B cell (primary cell): ENCODE results near the gene ARPC1A. TPM values are rescaled to one million over a fixed set of nuclear protein-coding genes. Genes with fewer than 3 reads are reported as not detected.

Source experiments
- ATAC-seq: fragments of 200-7000 bp; cut with Tn5 transposase; one replicate; pipeline ENCODE4 v1.10.0; 2021; ENCODE audit warnings: low read depth, mild to moderate bottlenecking, moderate number of reproducible peaks, moderate library complexity
- CTCF ChIA-PET: fragments of 350-600 bp; sonication (Branson Sonifier 250); formaldehyde crosslinking; loops from one replicate; lab custom pipeline; 2021; ENCODE audit warnings: antibody characterized with exemption, inconsistent platforms; lab: Charles Lee
- POLR2A ChIA-PET: fragments of 350-600 bp; sonication (Branson Sonifier 250); formaldehyde crosslinking; loops from one replicate; lab custom pipeline; 2021; ENCODE audit warnings: antibody characterized with exemption; lab: Charles Lee
- DNase-seq: peaks from one replicate; pipeline ENCODE4 v3.0.0; 2013
- H2AFZ ChIP-seq: 2 replicates; pipeline ENCODE4 v1.6.1; 2012; ENCODE audit warnings: mild to moderate bottlenecking, low read depth, low read length; ENCODE audit not compliant: insufficient read depth, poor library complexity, severe bottlenecking
- H3K27ac ChIP-seq, 2 donors: 1 replicate in 1 of 2; 2 replicates in 1 of 2; pipeline ENCODE4 v1.5.1; 2012 to 2013; ENCODE audit warnings: low read length in 2 of 2, mild to moderate bottlenecking in 2 of 2, moderate library complexity in 1 of 2
- H3K27me3 ChIP-seq, 4 experiments: fragments of 200-600 bp in 1 of 4; sonication (generic) in 1 of 4; replicated peaks in 1 of 4; 1 replicate in 2 of 4; 2 replicates in 2 of 4; pipeline versions ENCODE4 v1.6.1 to v1.7.0; 2013 to 2016; ENCODE audit warnings: low read length in 3 of 4, mild to moderate bottlenecking in 2 of 4, mixed read lengths in 1 of 4, moderate library complexity in 1 of 4; ENCODE audit not compliant: insufficient read depth in 4 of 4, control insufficient read depth in 3 of 4; ENCODE audit errors: control extremely low read depth in 1 of 4
- H3K36me3 ChIP-seq, 2 experiments: replicated peaks in 1 of 2; 1 replicate in 1 of 2; 2 replicates in 1 of 2; pipeline versions ENCODE4 v1.6.1 to v1.7.1; 2013; ENCODE audit warnings: low read length in 1 of 2; ENCODE audit not compliant: insufficient read depth in 2 of 2, control insufficient read depth in 1 of 2; ENCODE audit errors: control extremely low read depth in 1 of 2, extremely low read depth in 1 of 2
- H3K4me1 ChIP-seq, 2 donors: fragments of 200-600 bp in 1 of 2; sonication (generic) in 1 of 2; 1 replicate in 1 of 2; 2 replicates in 1 of 2; pipeline versions ENCODE4 v1.5.1 to v1.6.1; 2013 to 2017; ENCODE audit warnings: low read length in 2 of 2; ENCODE audit not compliant: control insufficient read depth in 2 of 2, insufficient read depth in 2 of 2
- H3K4me2 ChIP-seq: replicated peaks from 2 replicates; pipeline ENCODE3; 2012; ENCODE audit warnings: mild to moderate bottlenecking, low read depth, low read length; ENCODE audit not compliant: poor library complexity, severe bottlenecking
- H3K4me3 ChIP-seq, 5 experiments: fragments of 200-600 bp in 1 of 5; sonication (generic) in 1 of 5; 1 replicate in 3 of 5; 2 replicates in 2 of 5; pipeline versions ENCODE4 v1.5.1 to v1.7.0; 2011 to 2016; ENCODE audit warnings: low read length in 4 of 5, mild to moderate bottlenecking in 4 of 5, low read depth in 2 of 5, control low read depth in 1 of 5, moderate library complexity in 1 of 5; ENCODE audit not compliant: insufficient read depth in 1 of 5; ENCODE audit errors: control extremely low read depth in 1 of 5, extremely low read depth in 1 of 5
- H3K79me2 ChIP-seq: fragments of 200-600 bp; sonication (generic); one replicate; pipeline ENCODE4 v1.6.0; 2016; ENCODE audit warnings: low read length; ENCODE audit not compliant: control insufficient read depth, insufficient read depth
- H3K9ac ChIP-seq: fragments of 200-600 bp; sonication (generic); 2 replicates; pipeline ENCODE4 v1.6.1; 2017; ENCODE audit warnings: mild to moderate bottlenecking, low read length, moderate library complexity
- H3K9me3 ChIP-seq, 3 donors: one replicate each; pipeline versions ENCODE4 v1.6.1 to v1.7.1; 2013; ENCODE audit warnings: low read length in 2 of 3; ENCODE audit not compliant: control insufficient read depth in 2 of 3, insufficient read depth in 1 of 3; ENCODE audit errors: control extremely low read depth in 1 of 3
- H4K20me1 ChIP-seq: 2 replicates; pipeline ENCODE4 v1.6.0; 2012; ENCODE audit warnings: mild to moderate bottlenecking, low read length; ENCODE audit not compliant: insufficient read depth, control insufficient read depth, poor library complexity, severe bottlenecking
- H3K27ac Mint-ChIP-seq: one replicate; pipeline ENCODE4 v1.8.0; 2021; ENCODE audit warnings: mixed read lengths
- H3K27me3 Mint-ChIP-seq: one replicate; pipeline ENCODE4 v1.8.0; 2021; ENCODE audit warnings: mixed read lengths
- H3K4me1 Mint-ChIP-seq: one replicate; pipeline ENCODE4 v1.8.0; 2021; ENCODE audit warnings: mixed read lengths
- H3K4me3 Mint-ChIP-seq: one replicate; pipeline ENCODE4 v1.8.0; 2021; ENCODE audit warnings: mixed read lengths
- H3K9me3 Mint-ChIP-seq: one replicate; pipeline ENCODE4 v1.8.0; 2022; ENCODE audit warnings: mixed read lengths; ENCODE audit not compliant: insufficient read depth
- EZH2 ChIP-seq: IDR thresholded peaks from 2 replicates; pipeline ENCODE4 v1.6.1; 2012; ENCODE audit warnings: borderline replicate concordance, low read depth, mild to moderate bottlenecking, moderate library complexity, low read length; ENCODE audit not compliant: insufficient read depth, poor library complexity, severe bottlenecking
- WGBS: methylation state at CpG from one replicate; pipeline ENCODE4 v1.1.5; 2013; ENCODE audit warnings: missing lambda C conversion rate; ENCODE audit not compliant: insufficient coverage; 5-methylcytosine and 5-hydroxymethylcytosine counted together
- intact Hi-C: fragments of 100-400 bp; cut with micrococcal nuclease; formaldehyde crosslinking; loops from one replicate; pipeline ENCODE4 v1.10.0; 2022
- polyA plus RNA-seq: library from polyadenylated mRNA; depleted of rRNA; stranded (reverse); fragments of >200 nt; gene quantifications from 2 replicates; pipeline ENCODE4 v1.2.3, GENCODE V29; 2012
- total RNA-seq, 2 donors: library from RNA; stranded (reverse); fragments of 120-200 nt in 1 of 2; gene quantifications; 1 replicate in 1 of 2; 2 replicates in 1 of 2; pipeline versions ENCODE4 v1.2.3 to v1.2.4, GENCODE V29; 2013 to 2022
- TF ChIP-seq, protein P1 (sequence below): fragments of 200-600 bp; IDR thresholded peaks from one replicate; pipeline ENCODE4 v1.8.0; 2022; ENCODE audit warnings: antibody characterized with exemption, mild to moderate bottlenecking

The ARPC1A gene
- total and polyA plus RNA-seq, 2 donors (not counting 1 experiment from before 2014, with no cell fraction given), result 41.7 to 45.5 TPM

DNA sequence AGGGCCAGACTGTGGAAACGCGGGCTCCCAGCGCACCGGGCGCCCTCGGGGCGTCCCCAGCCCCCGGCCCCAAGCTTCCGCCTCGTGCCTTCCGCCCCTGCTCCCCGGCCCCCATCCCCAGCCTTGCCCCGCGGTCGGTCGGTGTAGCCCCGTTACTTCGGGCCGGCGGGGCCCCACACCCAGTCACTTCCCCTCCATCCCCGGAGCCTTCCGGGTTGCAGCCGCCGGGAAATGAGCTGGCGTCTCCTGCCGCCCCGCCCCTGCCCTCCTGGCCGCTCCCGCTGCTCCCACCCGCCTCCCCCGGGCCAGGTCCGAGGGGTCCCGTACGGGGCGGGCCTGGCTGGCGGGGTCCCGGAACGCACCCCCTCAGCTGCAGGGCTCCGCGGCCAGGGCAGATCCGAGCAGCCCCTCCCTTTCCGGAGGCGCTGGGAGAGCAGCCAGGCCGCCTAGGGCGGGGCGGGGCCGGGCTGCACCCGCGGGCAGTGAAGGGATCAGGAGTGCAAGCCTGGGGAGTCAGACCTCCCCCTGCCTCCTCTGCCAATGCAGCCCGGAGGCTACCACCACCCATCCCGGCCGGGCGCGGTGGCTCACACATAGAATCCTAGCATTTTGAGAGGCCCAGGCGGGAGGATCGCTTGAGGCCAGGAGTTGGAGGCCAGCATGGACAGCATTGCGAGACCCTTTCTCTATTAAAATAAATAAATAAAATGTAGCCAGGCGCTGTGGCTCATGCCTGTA, 49.5 kb downstream of the ARPC1A start:
- DNase-seq (peak; percentile 76), ATAC-seq (peak; percentile 50)
- peaks cover 38% of the 10 kb centered on the region for H4K20me1 ChIP-seq
- ChIA-PET POLR2A (interaction anchor here (0.6 to 4.0 kb wide), 7 partner anchors 10 to 505 kb away, joined by 3 to 33 read pairs (median 5); partner anchors contain the start of genes BUD31, PDAP1, TMEM130 and TRRAP), CTCF (interaction anchor here (0.7 to 1.7 kb wide), 2 partner anchors 18 to 34 kb away, joined by 3 to 7 read pairs; partner anchors contain the start of genes BUD31 and PDAP1)
- Mint-ChIP-seq H3K27ac (peak overlapping the region; percentile 82), H3K4me3 (peak overlapping the region; percentile 84), H3K4me1 (peaks cover 26% of the 10 kb centered on the region), H3K27me3 (no peaks in the 10 kb centered on the region), H3K9me3 (no peaks in the 10 kb centered on the region)
- H3K4me3 ChIP-seq, result peak overlapping the region; percentile 52 to 91 (median 78)
- H3K4me1 ChIP-seq, result peaks cover 43 to 53% of the 10 kb centered on the region in 2 donors
- WGBS, result under 1% methylated on average over 49 of the region's 58 CpGs
- no peaks in the 10 kb centered on the region for H3K9me3 ChIP-seq
- H3K27me3 ChIP-seq, result no peaks in the 10 kb centered on the region
- TF ChIP-seq, protein P1, sequence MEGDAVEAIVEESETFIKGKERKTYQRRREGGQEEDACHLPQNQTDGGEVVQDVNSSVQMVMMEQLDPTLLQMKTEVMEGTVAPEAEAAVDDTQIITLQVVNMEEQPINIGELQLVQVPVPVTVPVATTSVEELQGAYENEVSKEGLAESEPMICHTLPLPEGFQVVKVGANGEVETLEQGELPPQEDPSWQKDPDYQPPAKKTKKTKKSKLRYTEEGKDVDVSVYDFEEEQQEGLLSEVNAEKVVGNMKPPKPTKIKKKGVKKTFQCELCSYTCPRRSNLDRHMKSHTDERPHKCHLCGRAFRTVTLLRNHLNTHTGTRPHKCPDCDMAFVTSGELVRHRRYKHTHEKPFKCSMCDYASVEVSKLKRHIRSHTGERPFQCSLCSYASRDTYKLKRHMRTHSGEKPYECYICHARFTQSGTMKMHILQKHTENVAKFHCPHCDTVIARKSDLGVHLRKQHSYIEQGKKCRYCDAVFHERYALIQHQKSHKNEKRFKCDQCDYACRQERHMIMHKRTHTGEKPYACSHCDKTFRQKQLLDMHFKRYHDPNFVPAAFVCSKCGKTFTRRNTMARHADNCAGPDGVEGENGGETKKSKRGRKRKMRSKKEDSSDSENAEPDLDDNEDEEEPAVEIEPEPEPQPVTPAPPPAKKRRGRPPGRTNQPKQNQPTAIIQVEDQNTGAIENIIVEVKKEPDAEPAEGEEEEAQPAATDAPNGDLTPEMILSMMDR, result no peak
- no peak for TF ChIP-seq EZH2
- peaks cover 61% of the 10 kb centered on the region for H3K79me2 ChIP-seq
- peak overlapping the region; percentile 74 for H3K9ac ChIP-seq
- intact Hi-C loops, result loop anchor here (2.0 to 10.0 kb wide), 5 partner anchors 50 to 230 kb away; partner anchors contain the start of genes ARPC1A, CPSF4, FAM200A and PTCD1
- H2AFZ ChIP-seq, result peak overlapping the region; percentile 92
- H3K36me3 ChIP-seq, result peaks cover 0 to 11% of the 10 kb centered on the region in 2 experiments
- peak overlapping the region; percentile 94 for H3K4me2 ChIP-seq
- peak overlapping the region; percentile 56 to 94 for H3K27ac ChIP-seq
